Panc1 (cell line): ENCODE measurements around the gene PTK6. TPM values are rescaled to one million over a fixed set of nuclear protein-coding genes. Genes with fewer than 3 reads are reported as not detected.

Source experiments
- ATAC-seq: fragments of 200-7000 bp; cut with Tn5 transposase; 2 replicates; pipeline ENCODE4 v1.9.1; 2020; ENCODE audit warnings: mild to moderate bottlenecking, moderate library complexity
- BruUV-seq: library from RNA; stranded (reverse); fragments of 400-500 nt; replicated peaks from 2 replicates; lab custom pipeline; 2021; lab: Mats Ljungman, UMichigan
- CTCF ChIA-PET: fragments of 300-600 bp; sonication (Branson Sonifier 250); formaldehyde crosslinking; loops from one replicate; lab custom pipeline; 2022; ENCODE audit warnings: antibody characterized with exemption; lab: Charles Lee
- POLR2A ChIA-PET: fragments of 300-600 bp; sonication (Branson Sonifier 250); formaldehyde crosslinking; loops from one replicate; lab custom pipeline; 2022; ENCODE audit warnings: antibody characterized with exemption; lab: Charles Lee
- DNase-seq: peaks from one replicate; pipeline ENCODE4 v3.0.0-alpha.2; 2010; ENCODE audit warnings: low read depth, low spot score
- H3K27ac ChIP-seq: 2 replicates; pipeline ENCODE4 v1.5.1; 2011; ENCODE audit warnings: mild to moderate bottlenecking, low read length, inconsistent platforms
- H3K27me3 ChIP-seq: fragments of 200-500 bp; sonication (Bioruptor generic); 2 replicates; pipeline ENCODE4 v1.6.0; 2014; ENCODE audit warnings: low read length, inconsistent platforms; ENCODE audit not compliant: control insufficient read depth, insufficient read depth
- H3K36me3 ChIP-seq: fragments of 200-500 bp; sonication (Bioruptor generic); 2 replicates; pipeline ENCODE4 v1.5.1; 2014; ENCODE audit warnings: inconsistent platforms, mild to moderate bottlenecking, low read length, moderate library complexity; ENCODE audit not compliant: control insufficient read depth, insufficient read depth
- H3K4me1 ChIP-seq: 2 replicates; pipeline ENCODE4 v1.5.1; 2011; ENCODE audit warnings: inconsistent platforms, mild to moderate bottlenecking, low read length, moderate library complexity; ENCODE audit not compliant: control insufficient read depth, insufficient read depth
- H3K4me3 ChIP-seq, 2 experiments: 2 replicates each; pipeline ENCODE4 v1.5.1; 2011 to 2012; ENCODE audit warnings: low read depth in 2 of 2, low read length in 2 of 2, mild to moderate bottlenecking in 2 of 2, inconsistent platforms in 1 of 2, moderate library complexity in 1 of 2
- H3K9me3 ChIP-seq: fragments of 200-500 bp; sonication (Bioruptor generic); 2 replicates; pipeline ENCODE4 v1.5.1; 2014; ENCODE audit warnings: low read depth, mild to moderate bottlenecking, inconsistent platforms, low read length, moderate library complexity; ENCODE audit not compliant: control insufficient read depth, insufficient read depth
- POLR2AphosphoS5 ChIP-seq: IDR thresholded peaks from 2 replicates; pipeline ENCODE4 v1.6.1; 2012; ENCODE audit warnings: mild to moderate bottlenecking, low read depth, low read length, moderate library complexity
- REST ChIP-seq, 2 experiments: IDR thresholded peaks; 2 replicates each; pipeline ENCODE4 v1.6.1; 2011 to 2012; ENCODE audit warnings: low read depth in 2 of 2, control low read depth in 1 of 2, low read length in 1 of 2, mild to moderate bottlenecking in 1 of 2, moderate library complexity in 1 of 2; ENCODE audit not compliant: insufficient read depth in 1 of 2
- SIN3A ChIP-seq: IDR thresholded peaks from 2 replicates; pipeline ENCODE4 v1.6.1; 2012; ENCODE audit warnings: low read depth, mild to moderate bottlenecking, low read length, moderate library complexity, borderline replicate concordance; ENCODE audit not compliant: insufficient read depth
- TCF7L2 ChIP-seq: IDR thresholded peaks from 2 replicates; pipeline ENCODE4 v1.6.1; 2011; ENCODE audit warnings: mild to moderate bottlenecking, low read depth, low read length, inconsistent platforms
- in situ Hi-C: cut with HindIII; loops from 2 replicates; pipeline ENCODE4 v1.10.0; 2016; ENCODE audit warnings: low sequenced_read_pairs, low pct_unique_long_range_greater_than_20kb
- intact Hi-C: fragments of 100-400 bp; cut with micrococcal nuclease; formaldehyde crosslinking; loops from one replicate; pipeline ENCODE4 v1.10.0; 2022; ENCODE audit not compliant: unreplicated experiment
- total RNA-seq: library from RNA; stranded (reverse); gene quantifications from one replicate; pipeline ENCODE4 v1.2.1, GENCODE V29; 2021; ENCODE audit not compliant: unreplicated experiment
- TF ChIP-seq, protein P1 (sequence below): fragments of 450-650 bp; IDR thresholded peaks from 2 replicates; pipeline ENCODE4 v1.5.1; 2017; ENCODE audit warnings: mild to moderate bottlenecking

PTK6 gene
- total RNA-seq, 1 experiment from 2014 or later: 6.5 TPM

DNA sequence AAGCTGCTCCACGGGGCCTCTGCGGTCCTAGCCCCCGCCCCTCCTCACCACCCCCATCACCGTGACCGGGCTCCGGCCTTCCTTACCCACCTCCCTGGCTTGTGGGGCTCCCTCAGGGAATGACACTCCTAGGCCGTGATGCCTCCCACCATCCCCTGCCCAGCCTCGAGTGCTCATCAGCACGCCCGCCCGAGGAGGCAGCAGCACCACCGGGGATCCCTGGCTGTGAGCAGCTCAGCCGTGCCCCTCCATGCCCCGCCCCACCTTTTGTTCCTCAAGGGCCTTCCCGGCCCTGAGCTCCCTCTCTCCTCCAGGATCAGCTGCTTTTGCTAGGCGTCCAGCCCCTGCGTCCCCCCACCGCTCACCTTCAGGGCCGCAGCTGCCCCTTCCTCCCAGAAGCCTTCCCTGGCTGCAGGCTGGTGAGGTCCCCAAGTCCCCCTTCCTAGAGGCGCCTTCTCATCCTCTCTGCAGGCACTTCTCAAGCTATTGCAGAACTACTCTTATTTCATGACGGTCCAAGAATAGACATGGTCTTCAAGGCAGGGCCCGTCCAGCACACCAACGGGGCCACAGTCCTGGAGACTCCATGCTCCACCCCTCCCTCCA lies 19.8 kb upstream of the PTK6 start:
- CTCF ChIA-PET: no interaction called here
- H3K4me3 ChIP-seq: no peak overlapping the region
- no TSS peak for BruUV-seq
- ATAC-seq: no peak
- H3K9me3 ChIP-seq: no peaks in the 10 kb centered on the region
- no peaks in the 10 kb centered on the region for H3K27me3 ChIP-seq
- H3K27ac ChIP-seq: no peak overlapping the region
- intact Hi-C loops: no loop called here
- TF ChIP-seq TCF7L2 (no peak), POLR2AphosphoS5 (no peak), SIN3A (no peak), REST (IDR thresholded peaks at IDR 0.05; ENCODE audit: insufficient read depth in 1 of 2, low read depth in 2 of 2, low read length in 1 of 2) (no peak)
- TF ChIP-seq, protein P1, sequence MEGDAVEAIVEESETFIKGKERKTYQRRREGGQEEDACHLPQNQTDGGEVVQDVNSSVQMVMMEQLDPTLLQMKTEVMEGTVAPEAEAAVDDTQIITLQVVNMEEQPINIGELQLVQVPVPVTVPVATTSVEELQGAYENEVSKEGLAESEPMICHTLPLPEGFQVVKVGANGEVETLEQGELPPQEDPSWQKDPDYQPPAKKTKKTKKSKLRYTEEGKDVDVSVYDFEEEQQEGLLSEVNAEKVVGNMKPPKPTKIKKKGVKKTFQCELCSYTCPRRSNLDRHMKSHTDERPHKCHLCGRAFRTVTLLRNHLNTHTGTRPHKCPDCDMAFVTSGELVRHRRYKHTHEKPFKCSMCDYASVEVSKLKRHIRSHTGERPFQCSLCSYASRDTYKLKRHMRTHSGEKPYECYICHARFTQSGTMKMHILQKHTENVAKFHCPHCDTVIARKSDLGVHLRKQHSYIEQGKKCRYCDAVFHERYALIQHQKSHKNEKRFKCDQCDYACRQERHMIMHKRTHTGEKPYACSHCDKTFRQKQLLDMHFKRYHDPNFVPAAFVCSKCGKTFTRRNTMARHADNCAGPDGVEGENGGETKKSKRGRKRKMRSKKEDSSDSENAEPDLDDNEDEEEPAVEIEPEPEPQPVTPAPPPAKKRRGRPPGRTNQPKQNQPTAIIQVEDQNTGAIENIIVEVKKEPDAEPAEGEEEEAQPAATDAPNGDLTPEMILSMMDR: no peak
- H3K36me3 ChIP-seq: no peaks in the 10 kb centered on the region
- DNase-seq: no peak
- peaks cover 8% of the 10 kb centered on the region for H3K4me1 ChIP-seq
- POLR2A ChIA-PET: no interaction called here
- in situ Hi-C loops: no loop called here

DNA sequence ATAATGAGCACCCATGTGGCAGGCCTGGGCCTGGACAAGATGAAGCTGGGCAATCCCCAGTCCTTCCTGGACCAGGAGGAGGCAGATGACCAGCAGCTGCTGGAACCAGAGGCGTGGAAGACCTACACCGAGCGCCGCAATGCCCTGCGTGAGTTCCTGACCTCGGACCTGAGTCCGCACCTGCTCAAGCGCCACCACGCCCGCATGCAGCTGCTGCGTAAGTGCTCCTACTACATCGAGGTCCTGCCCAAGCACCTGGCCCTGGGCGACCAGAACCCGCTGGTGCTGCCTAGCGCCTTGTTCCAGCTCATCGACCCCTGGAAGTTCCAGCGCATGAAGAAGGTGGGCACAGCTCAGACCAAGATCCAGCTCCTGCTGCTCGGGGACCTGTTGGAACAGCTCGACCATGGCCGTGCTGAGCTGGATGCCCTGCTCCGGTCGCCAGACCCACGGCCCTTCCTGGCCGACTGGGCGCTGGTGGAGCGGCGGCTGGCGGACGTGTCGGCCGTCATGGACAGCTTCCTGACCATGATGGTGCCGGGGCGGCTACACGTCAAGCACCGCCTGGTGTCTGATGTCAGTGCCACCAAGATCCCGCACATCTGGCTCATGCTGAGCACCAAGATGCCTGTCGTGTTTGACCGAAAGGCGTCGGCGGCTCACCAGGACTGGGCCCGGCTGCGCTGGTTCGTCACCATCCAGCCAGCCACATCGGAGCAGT lies 18.6 kb upstream of the PTK6 start:
- no peak overlapping the region for H3K4me3 ChIP-seq
- no peaks in the 10 kb centered on the region for H3K36me3 ChIP-seq
- BruUV-seq: no TSS peak
- DNase-seq: no peak
- H3K27ac ChIP-seq: no peak overlapping the region
- intact Hi-C loops (no loop called here), in situ Hi-C loops (no loop called here)
- peaks cover 8% of the 10 kb centered on the region for H3K4me1 ChIP-seq
- H3K9me3 ChIP-seq: no peaks in the 10 kb centered on the region
- no peaks in the 10 kb centered on the region for H3K27me3 ChIP-seq
- CTCF ChIA-PET: no interaction called here
- POLR2A ChIA-PET: no interaction called here
- ATAC-seq: no peak
- TF ChIP-seq, protein P1: no peak
- TF ChIP-seq REST (IDR thresholded peaks at IDR 0.05; ENCODE audit: insufficient read depth in 1 of 2, low read depth in 2 of 2, low read length in 1 of 2): no peak
- no peak for TF ChIP-seq SIN3A
- TF ChIP-seq TCF7L2: no peak
- no peak for TF ChIP-seq POLR2AphosphoS5
